SJCRH30 (cell line): ENCODE data around the gene SMR3A. TPM values are rescaled to one million over a fixed set of nuclear protein-coding genes. Genes with fewer than 3 reads are reported as not detected.

Experiments used
- DNase-seq, 2 experiments: peaks; one replicate each; pipeline ENCODE4 v3.0.0-alpha.2; 2015 to 2020
- H3K27ac ChIP-seq: fragments of 250-450 bp; sonication (Bioruptor Pico); 2 replicates; pipeline ENCODE4 v1.5.1; 2020; ENCODE audit warnings: mild to moderate bottlenecking, moderate library complexity
- H3K27me3 ChIP-seq: fragments of 250-450 bp; sonication (Bioruptor Pico); 2 replicates; pipeline ENCODE4 v1.5.1; 2020; ENCODE audit warnings: mild to moderate bottlenecking, moderate library complexity
- H3K36me3 ChIP-seq: fragments of 250-450 bp; sonication (Bioruptor Pico); 2 replicates; pipeline ENCODE4 v1.5.1; 2020; ENCODE audit warnings: mild to moderate bottlenecking, moderate library complexity
- H3K4me1 ChIP-seq: fragments of 250-450 bp; sonication (Bioruptor Pico); 2 replicates; pipeline ENCODE4 v1.5.1; 2020; ENCODE audit warnings: mild to moderate bottlenecking, moderate library complexity
- H3K4me3 ChIP-seq: fragments of 250-450 bp; sonication (Bioruptor Pico); 2 replicates; pipeline ENCODE4 v1.5.1; 2020; ENCODE audit warnings: mild to moderate bottlenecking, moderate library complexity
- H3K9me3 ChIP-seq: fragments of 250-450 bp; sonication (Bioruptor Pico); replicated peaks from 2 replicates; pipeline ENCODE4 v1.5.1; 2020; ENCODE audit warnings: mild to moderate bottlenecking, moderate library complexity
- total RNA-seq: library from RNA; depleted of rRNA; stranded (reverse); fragments of >200 nt; shearing (Covaris generic); gene quantifications from 2 replicates; pipeline ENCODE4 v1.2.3, GENCODE V29; 2014; rRNA removed

Gene SMR3A
- total RNA-seq: not detected in 2 replicates

DNA sequence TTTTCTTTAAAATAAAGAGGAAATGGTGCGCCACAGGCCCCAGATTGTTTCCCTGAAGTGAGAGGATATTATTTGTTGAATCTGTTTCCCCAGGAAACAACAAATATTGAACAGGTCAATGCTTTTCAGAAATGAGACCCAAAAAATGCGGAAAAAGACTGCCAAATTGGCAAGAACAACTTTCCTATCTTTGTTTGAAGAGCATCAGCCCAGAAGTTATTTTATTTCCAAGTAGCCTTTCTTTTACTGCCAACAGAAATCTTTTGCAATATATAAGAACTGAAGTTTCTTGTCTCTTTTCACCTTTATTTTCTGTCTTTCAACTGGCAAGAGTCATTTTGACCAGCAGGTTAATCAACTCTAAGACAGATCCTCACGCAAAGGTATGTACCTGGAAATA lies at the start of gene SMR3A:
TSS of gene SMR3A (plus strand) at position 301 of the 400 bp plus-strand sequence. CDS start 1,356 bp downstream, outside the sequence.
- no peak within 1 kb of the TSS for H3K27ac ChIP-seq
- no peak for DNase-seq
- H3K9me3 ChIP-seq: no peaks in the 10 kb centered on the region
- no peaks in the 10 kb centered on the region for H3K4me1 ChIP-seq
- no peaks in the 10 kb centered on the region for H3K27me3 ChIP-seq
- no peak within 1 kb of the TSS for H3K4me3 ChIP-seq
- H3K36me3 ChIP-seq: no peaks in the 10 kb centered on the region

DNA sequence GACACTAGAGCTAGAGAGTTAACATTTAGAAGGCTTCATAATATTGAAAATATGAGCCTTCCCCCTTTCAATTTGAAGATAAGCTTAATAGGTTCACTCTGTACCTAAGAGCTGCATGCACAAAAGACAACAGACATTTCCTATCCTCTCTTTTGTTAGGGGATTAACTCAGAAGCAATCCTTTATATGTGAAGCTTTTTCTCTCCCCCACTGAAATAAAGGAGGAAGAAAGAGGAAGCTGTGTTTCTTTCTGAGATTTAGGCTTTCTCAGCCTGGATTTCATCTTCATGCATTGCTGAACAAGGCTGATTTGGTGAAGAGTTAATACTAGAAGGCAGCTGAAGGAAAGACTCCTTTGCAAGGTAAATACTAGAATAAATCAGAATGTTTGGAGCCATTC lies 46.8 kb upstream of the SMR3A start:
- Histone ChIP-seq H3K27ac (no peak overlapping the region), H3K4me3 (no peak overlapping the region), H3K4me1 (no peaks in the 10 kb centered on the region), H3K9me3 (no peaks in the 10 kb centered on the region), H3K27me3 (no peaks in the 10 kb centered on the region), H3K36me3 (no peaks in the 10 kb centered on the region; the same call in 1 of the 2 replicates)
- DNase-seq: no peak

- H3K27ac ChIP-seq: no peak overlapping the region
- no peak overlapping the region for H3K4me3 ChIP-seq
- no peaks in the 10 kb centered on the region for H3K27me3 ChIP-seq
- no peak for DNase-seq
- H3K4me1 ChIP-seq: no peaks in the 10 kb centered on the region
- H3K9me3 ChIP-seq: no peaks in the 10 kb centered on the region
- H3K36me3 ChIP-seq: no peaks in the 10 kb centered on the region; the same call in 1 of the 2 replicates
These were observed 44.6 kb upstream of the SMR3A start for GRCh38 chr4:70315928-70316327.

DNA sequence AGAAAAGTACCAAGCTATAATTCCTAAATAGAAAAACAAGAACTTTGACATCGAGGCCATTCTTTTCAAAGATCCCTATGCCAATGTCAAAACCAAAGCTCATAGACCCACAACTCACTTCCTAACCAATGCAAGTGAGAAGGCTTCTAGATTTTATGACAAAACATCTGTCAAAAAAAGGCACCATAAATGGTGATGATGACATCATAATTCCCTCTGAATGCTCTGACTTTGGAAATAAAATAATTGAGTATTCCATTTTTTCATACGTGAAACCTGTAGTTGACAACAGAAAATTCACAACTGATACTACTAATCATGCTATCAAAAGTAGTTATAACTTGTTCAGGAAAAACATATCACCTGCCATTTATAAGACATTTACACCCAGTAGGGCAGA lies 34.5 kb upstream of the SMR3A start:
- Histone ChIP-seq H3K36me3 (no peaks in the 10 kb centered on the region), H3K4me3 (no peak overlapping the region), H3K27ac (no peak overlapping the region), H3K27me3 (no peaks in the 10 kb centered on the region; the same call in 1 of the 2 replicates), H3K4me1 (no peaks in the 10 kb centered on the region), H3K9me3 (no peaks in the 10 kb centered on the region)
- no peak for DNase-seq

DNA sequence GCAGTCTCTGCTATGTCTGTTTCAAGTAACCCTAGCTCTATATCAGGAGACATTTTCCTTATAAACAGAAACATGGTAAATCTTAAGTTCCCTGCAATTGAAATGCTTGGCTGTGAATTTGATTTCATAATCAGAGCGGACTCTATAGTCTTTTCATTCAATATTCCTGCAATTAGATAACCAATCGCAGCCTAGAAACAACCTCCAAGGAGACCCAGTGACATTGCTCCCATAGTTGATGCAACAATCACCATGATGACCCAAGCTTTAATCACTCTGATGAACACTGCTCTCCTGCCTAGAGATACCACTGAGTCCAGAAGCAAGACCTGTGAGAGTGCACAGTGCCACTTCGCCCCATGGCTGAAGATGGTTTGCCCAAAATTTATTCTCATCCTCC lies 25.9 kb upstream of the SMR3A start, which contains the start of gene CABS1:
TSS of gene CABS1 (plus strand) at position 301 of the 400 bp plus-strand sequence. CDS start at position 360, 59 bp downstream.
- no peak for DNase-seq
- Histone ChIP-seq H3K27me3 (no peaks in the 10 kb centered on the region), H3K9me3 (no peaks in the 10 kb centered on the region), H3K4me3 (no peak within 1 kb of the TSS), H3K4me1 (no peaks in the 10 kb centered on the region), H3K27ac (no peak within 1 kb of the TSS), H3K36me3 (no peaks in the 10 kb centered on the region)

- Histone ChIP-seq H3K4me3 (no peak overlapping the region), H3K9me3 (no peaks in the 10 kb centered on the region), H3K4me1 (no peaks in the 10 kb centered on the region), H3K36me3 (no peaks in the 10 kb centered on the region), H3K27ac (no peak overlapping the region), H3K27me3 (no peaks in the 10 kb centered on the region)
- DNase-seq: no peak
These were observed 24.5 kb upstream of the SMR3A start for GRCh38 chr4:70336043-70336442.

DNA sequence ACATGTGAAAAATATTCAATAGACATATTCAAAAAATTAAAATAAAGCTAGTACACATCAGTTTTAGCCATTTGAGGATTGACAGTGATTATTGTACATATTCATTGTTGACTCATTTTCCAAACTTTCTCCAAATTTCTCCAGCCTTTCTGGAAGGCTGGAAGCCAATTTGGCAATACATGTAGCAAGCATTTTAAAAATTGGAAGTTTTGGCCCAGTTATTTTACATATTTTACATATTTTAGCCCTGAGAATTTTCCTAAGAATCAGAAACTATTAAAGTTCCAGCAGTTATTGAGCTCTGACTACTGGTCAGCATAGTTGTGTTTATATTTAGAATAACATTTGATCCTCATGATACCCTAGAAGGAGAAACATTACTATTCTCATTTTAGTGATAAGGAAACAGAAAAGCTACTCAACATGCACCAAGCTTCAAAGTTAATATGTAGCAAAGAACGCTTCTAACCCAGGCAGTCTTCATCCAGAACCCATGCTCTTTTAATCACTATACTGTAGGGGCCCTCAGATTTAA lies 22.6 kb upstream of the SMR3A start:
- H3K4me1 ChIP-seq: no peaks in the 10 kb centered on the region
- H3K27me3 ChIP-seq: no peaks in the 10 kb centered on the region
- DNase-seq: no peak
- no peaks in the 10 kb centered on the region for H3K9me3 ChIP-seq
- H3K27ac ChIP-seq: no peak overlapping the region
- no peak overlapping the region for H3K4me3 ChIP-seq
- H3K36me3 ChIP-seq: no peaks in the 10 kb centered on the region

DNA sequence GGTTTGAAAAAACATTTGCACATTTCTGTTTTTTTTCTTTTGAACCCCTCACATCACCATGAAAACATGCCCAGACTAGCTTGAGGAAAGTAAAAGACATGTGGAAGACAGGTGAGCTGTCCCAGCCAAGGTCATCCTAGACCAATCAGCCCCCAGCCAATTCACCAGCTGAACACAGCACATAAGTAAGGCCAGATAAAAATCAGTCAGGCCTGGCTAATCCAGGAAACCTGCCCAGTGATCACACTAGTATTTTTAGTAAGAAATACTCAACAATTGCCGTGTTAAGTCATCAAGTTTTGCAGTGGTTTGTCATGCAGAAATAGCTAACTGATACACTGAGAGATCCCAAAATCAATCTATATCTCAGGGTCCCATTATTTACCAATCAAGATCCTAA lies 4.4 kb upstream of the SMR3A start:
- Histone ChIP-seq H3K4me1 (no peaks in the 10 kb centered on the region), H3K9me3 (no peaks in the 10 kb centered on the region), H3K4me3 (no peak overlapping the region), H3K27ac (no peak overlapping the region), H3K27me3 (no peaks in the 10 kb centered on the region), H3K36me3 (no peaks in the 10 kb centered on the region)
- no peak for DNase-seq

- Histone ChIP-seq H3K4me1 (no peaks in the 10 kb centered on the region), H3K27ac (no peak overlapping the region)
- no peak for DNase-seq
These were observed 1.4 kb upstream of the SMR3A start for GRCh38 chr4:70359115-70359661.

DNA sequence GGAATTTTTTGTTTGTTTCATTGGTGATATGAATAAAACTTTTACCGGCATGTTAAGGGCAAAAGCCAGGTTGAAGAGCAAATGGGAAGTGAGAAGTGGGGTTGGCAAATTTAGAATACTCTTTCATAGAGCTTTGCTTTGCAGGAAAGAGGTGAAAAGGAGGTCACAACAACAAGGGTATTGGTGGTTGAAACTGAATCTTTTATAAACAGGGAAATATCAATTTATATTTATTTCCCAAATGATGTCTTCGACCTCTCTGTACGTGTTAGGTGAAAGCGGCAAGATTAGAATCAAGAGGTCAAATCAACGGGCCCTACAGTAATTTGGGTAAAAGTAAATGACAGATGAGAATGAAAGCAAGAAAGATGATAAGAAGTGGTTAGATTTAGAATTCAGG lies 3.4 kb downstream of the SMR3A start:
- Histone ChIP-seq H3K4me3 (no peak overlapping the region), H3K27me3 (no peaks in the 10 kb centered on the region), H3K4me1 (no peaks in the 10 kb centered on the region), H3K9me3 (no peaks in the 10 kb centered on the region), H3K27ac (no peak overlapping the region), H3K36me3 (no peaks in the 10 kb centered on the region)
- no peak for DNase-seq

More at GRCh38 chr4:70359115-70359661, 1.4 kb upstream of the SMR3A start:
- Histone ChIP-seq H3K4me3 (no peak overlapping the region), H3K36me3 (no peaks in the 10 kb centered on the region), H3K27me3 (no peaks in the 10 kb centered on the region), H3K9me3 (no peaks in the 10 kb centered on the region)

GRCh38 chr4:70365479-70365878 lies 4.9 kb downstream of the SMR3A start:
- DNase-seq: peak in 1 of 2 experiments; percentile 19
- Histone ChIP-seq H3K36me3 (no peaks in the 10 kb centered on the region), H3K27ac (no peak overlapping the region), H3K27me3 (no peaks in the 10 kb centered on the region), H3K4me1 (no peaks in the 10 kb centered on the region), H3K9me3 (no peaks in the 10 kb centered on the region), H3K4me3 (no peak overlapping the region)

GRCh38 chr4:70367813-70368212 lies 7.3 kb downstream of the SMR3A start:
- H3K27me3 ChIP-seq: no peaks in the 10 kb centered on the region
- no peaks in the 10 kb centered on the region for H3K36me3 ChIP-seq
- H3K4me3 ChIP-seq: no peak overlapping the region
- H3K4me1 ChIP-seq: no peaks in the 10 kb centered on the region
- H3K9me3 ChIP-seq: no peaks in the 10 kb centered on the region
- no peak overlapping the region for H3K27ac ChIP-seq
- DNase-seq: no peak

- Histone ChIP-seq H3K4me3 (no peak overlapping the region), H3K27me3 (no peaks in the 10 kb centered on the region), H3K4me1 (no peaks in the 10 kb centered on the region), H3K36me3 (no peaks in the 10 kb centered on the region), H3K27ac (no peak overlapping the region), H3K9me3 (no peaks in the 10 kb centered on the region)
- DNase-seq: no peak
These were observed 11.4 kb downstream of the SMR3A start for GRCh38 chr4:70371987-70372386.

- no peak for DNase-seq
- Histone ChIP-seq H3K4me3 (no peak overlapping the region), H3K36me3 (no peaks in the 10 kb centered on the region), H3K27me3 (no peaks in the 10 kb centered on the region), H3K9me3 (no peaks in the 10 kb centered on the region), H3K27ac (no peak overlapping the region), H3K4me1 (no peaks in the 10 kb centered on the region)
These were observed 12.2 kb downstream of the SMR3A start for GRCh38 chr4:70372760-70373159.

GRCh38 chr4:70380578-70380977 lies 20.0 kb downstream of the SMR3A start:
- H3K4me1 ChIP-seq: no peaks in the 10 kb centered on the region
- no peak for DNase-seq
- H3K4me3 ChIP-seq: no peak overlapping the region
- no peaks in the 10 kb centered on the region for H3K36me3 ChIP-seq
- H3K9me3 ChIP-seq: no peaks in the 10 kb centered on the region
- H3K27ac ChIP-seq: no peak overlapping the region
- H3K27me3 ChIP-seq: 0 out of 2 replicates have a peak, but pooled peaks cover 4% of the 10 kb centered on the region

- Histone ChIP-seq H3K4me1 (no peaks in the 10 kb centered on the region), H3K36me3 (no peaks in the 10 kb centered on the region), H3K4me3 (no peak within 1 kb of the TSS), H3K9me3 (no peaks in the 10 kb centered on the region), H3K27ac (no peak within 1 kb of the TSS), H3K27me3 (0 out of 2 replicates have a peak, but pooled peaks cover 4% of the 10 kb centered on the region)
- no peak for DNase-seq
These were observed 22.2 kb downstream of the SMR3A start, which contains the start of gene SMR3B for GRCh38 chr4:70382691-70383181. SMR3B (plus strand) TSS chr4:70383131; CDS start chr4:70384511, 1,380 bp downstream.
